ENCODE results near the gene C2CD4B. TPM values are rescaled to one million over a fixed set of nuclear protein-coding genes. Genes with fewer than 3 reads are reported as not detected.

C2CD4B gene
- total RNA-seq, 4 donors from 2014 or later = 2.5 to 8.6 (median 3.9) TPM

DNA sequence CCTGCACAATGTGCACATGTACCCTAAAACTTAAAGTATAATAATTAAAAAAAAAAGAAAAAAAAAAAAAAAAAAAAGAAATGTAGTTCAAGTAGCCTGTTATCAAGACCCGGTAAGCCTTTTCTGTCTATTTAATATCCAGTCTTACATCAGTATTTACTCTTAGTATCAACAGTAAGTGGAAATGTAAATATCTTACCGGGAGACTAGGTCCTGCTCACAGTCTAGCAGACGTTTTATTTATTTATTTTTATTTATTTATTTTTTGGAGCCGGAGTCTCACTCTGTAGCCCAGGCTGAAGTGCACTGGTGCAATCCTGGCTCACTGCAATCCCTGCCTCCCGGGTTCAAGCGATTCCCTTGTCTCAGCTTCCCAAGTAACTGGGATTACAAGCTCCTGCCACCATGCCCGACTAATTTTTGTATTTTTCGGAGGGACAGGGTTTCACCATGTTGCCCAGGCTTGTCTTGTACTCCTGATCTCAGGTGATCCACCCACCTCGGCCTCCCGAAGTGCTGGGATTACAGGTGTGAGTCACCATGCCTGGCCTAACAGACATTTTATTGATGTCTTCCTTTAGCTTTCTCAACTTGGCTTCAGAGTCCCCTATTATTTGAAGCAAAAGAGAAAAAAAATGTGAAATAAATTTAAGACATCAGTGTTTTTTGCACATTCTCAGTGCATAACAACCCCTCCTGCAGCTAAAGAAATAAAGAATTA, 19.9 kb downstream of the C2CD4B start:
- TF ChIP-seq POLR2AphosphoS5 (IDR thresholded peaks at IDR 0.05) = no peak
- TF ChIP-seq POLR2A (IDR thresholded peaks at IDR 0.05; ENCODE audit: low read depth) = no peak
- TF ChIP-seq EP300 (IDR thresholded peaks at IDR 0.05) = no peak
- TF ChIP-seq, protein P1, sequence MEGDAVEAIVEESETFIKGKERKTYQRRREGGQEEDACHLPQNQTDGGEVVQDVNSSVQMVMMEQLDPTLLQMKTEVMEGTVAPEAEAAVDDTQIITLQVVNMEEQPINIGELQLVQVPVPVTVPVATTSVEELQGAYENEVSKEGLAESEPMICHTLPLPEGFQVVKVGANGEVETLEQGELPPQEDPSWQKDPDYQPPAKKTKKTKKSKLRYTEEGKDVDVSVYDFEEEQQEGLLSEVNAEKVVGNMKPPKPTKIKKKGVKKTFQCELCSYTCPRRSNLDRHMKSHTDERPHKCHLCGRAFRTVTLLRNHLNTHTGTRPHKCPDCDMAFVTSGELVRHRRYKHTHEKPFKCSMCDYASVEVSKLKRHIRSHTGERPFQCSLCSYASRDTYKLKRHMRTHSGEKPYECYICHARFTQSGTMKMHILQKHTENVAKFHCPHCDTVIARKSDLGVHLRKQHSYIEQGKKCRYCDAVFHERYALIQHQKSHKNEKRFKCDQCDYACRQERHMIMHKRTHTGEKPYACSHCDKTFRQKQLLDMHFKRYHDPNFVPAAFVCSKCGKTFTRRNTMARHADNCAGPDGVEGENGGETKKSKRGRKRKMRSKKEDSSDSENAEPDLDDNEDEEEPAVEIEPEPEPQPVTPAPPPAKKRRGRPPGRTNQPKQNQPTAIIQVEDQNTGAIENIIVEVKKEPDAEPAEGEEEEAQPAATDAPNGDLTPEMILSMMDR (IDR thresholded peaks at IDR 0.05) = no peak
- intact Hi-C loops (cut with DNase I) = no loop called here
- Histone ChIP-seq H3K4me1 (no peaks in the 10 kb centered on the region), H3K27ac (replicated peaks in 1 of 4) (no peak overlapping the region), H3K9me3 (no peaks in the 10 kb centered on the region), H3K27me3 (no peaks in the 10 kb centered on the region), H3K4me3 (no peak overlapping the region), H3K36me3 (no peaks in the 10 kb centered on the region)
- WGBS = 81% methylated on average over 10 of the region's 10 CpGs
- peak; percentile 47 for DNase-seq (ENCODE audit: extremely low spot score)

DNA sequence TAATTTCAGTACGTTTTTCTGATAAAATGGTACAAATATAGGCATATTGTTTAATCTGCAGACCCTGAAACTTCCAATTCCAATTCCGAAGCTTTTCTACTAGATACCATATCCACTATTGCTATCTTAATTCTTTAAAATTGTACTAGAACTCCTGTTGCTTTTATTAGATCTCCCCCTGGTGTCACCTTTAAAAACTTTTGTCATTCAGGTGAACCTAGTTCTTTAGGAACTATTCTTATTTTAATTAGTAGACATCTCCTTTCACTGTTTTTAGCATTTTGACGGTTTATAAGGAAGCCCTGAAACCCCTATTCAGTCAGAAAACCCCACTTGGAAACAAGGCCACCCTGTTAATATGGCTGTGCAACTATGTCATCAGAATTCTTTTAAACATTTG, 22.3 kb downstream of the C2CD4B start:
- Histone ChIP-seq H3K36me3 (no peaks in the 10 kb centered on the region), H3K4me3 (no peak overlapping the region), H3K4me1 (no peaks in the 10 kb centered on the region), H3K27ac (replicated peaks in 1 of 4) (no peak overlapping the region), H3K27me3 (no peaks in the 10 kb centered on the region), H3K9me3 (no peaks in the 10 kb centered on the region)
- DNase-seq (ENCODE audit: extremely low spot score) = no peak
- intact Hi-C loops (cut with DNase I) = no loop called here
- 84% methylated on average over 3 of the region's 3 CpGs for WGBS
- TF ChIP-seq POLR2A (IDR thresholded peaks at IDR 0.05; ENCODE audit: low read depth) (no peak), EP300 (IDR thresholded peaks at IDR 0.05) (no peak)

DNA sequence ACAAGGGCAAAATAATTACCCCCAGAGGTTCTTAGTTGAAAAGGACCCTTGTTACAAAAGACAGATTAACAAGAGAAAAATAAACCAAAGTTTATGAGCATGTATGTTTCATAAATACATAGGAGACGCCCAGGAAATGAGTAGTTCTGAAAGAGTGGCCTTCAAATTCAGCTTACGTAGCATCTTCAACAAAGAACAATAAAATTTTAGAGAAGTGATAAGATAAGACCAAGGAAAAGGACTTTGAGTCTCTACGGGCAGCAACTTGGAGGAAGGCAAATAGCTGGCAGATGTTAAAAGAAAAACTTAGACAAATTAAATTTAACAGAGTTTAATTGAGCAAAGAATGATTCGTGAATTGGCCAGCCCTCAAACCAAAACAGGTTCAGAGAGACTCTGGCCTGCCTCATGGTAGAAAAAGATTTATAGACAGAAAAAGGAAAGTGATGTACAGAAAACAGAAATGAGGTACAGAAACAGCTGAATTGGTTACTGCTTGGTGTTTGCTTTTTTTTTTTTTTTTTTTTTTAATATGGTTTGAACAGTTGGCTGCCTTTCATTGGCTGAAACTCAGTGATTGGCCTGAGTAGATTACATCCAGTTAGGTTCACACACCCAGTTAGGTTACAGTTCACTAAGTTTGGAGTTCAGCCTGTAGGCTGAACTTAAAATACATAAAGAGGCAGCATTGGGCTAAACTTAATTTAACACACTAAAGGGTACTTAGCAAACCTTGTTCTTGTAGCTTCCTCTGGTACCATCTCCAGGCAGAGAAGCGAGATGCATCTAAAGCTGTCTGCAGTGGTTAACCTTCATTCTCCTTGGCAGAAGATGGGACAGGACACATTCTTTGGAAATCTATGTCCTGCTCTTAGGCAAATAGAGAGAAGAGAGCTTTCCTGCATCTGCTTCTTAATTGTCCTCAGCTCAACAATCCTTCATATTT, 23.2 kb downstream of the C2CD4B start:
- H3K27ac ChIP-seq (replicated peaks in 1 of 4) = no peak overlapping the region
- H3K36me3 ChIP-seq = no peaks in the 10 kb centered on the region
- no peaks in the 10 kb centered on the region for H3K4me1 ChIP-seq
- no peaks in the 10 kb centered on the region for H3K27me3 ChIP-seq
- WGBS = 71% methylated on average over 5 of the region's 5 CpGs
- H3K9me3 ChIP-seq = no peaks in the 10 kb centered on the region
- H3K4me3 ChIP-seq = no peak overlapping the region
- peak; percentile 17 for DNase-seq (ENCODE audit: extremely low spot score)
- intact Hi-C loops (cut with DNase I) = no loop called here
- TF ChIP-seq POLR2AphosphoS5 (IDR thresholded peaks at IDR 0.05) = no peak
- no peak for TF ChIP-seq POLR2A (IDR thresholded peaks at IDR 0.05; ENCODE audit: low read depth)
- TF ChIP-seq, protein P1 (IDR thresholded peaks at IDR 0.05) = no peak
- no peak for TF ChIP-seq EP300 (IDR thresholded peaks at IDR 0.05)

DNA sequence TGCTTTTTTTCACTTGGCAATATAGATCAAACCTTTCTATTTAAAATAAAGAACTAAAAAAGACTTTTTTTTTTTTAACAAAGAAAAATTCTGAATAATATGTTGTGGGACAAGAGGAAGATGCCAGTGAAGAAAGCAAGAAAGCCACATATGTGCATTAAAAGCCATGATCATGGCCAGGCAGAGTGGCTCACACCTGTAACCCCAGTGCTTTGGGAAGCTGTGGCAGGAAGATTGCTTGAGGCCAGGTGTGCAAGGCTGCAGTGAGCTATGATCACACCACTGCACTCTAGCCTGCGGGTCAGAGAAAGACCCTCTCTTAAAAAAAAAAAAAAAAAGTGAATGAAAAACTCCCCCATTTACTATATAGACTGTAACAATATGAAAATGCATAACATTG, 23.9 kb downstream of the C2CD4B start:
- Histone ChIP-seq H3K27ac (replicated peaks in 1 of 4) (no peak overlapping the region), H3K4me3 (no peak overlapping the region), H3K36me3 (no peaks in the 10 kb centered on the region), H3K9me3 (no peaks in the 10 kb centered on the region), H3K4me1 (no peaks in the 10 kb centered on the region), H3K27me3 (no peaks in the 10 kb centered on the region)
- TF ChIP-seq, protein P1 (IDR thresholded peaks at IDR 0.05) = no peak
- no peak for TF ChIP-seq POLR2A (IDR thresholded peaks at IDR 0.05; ENCODE audit: low read depth)
- no peak for TF ChIP-seq POLR2AphosphoS5 (IDR thresholded peaks at IDR 0.05)
- TF ChIP-seq EP300 (IDR thresholded peaks at IDR 0.05) = no peak
- no peak for DNase-seq (ENCODE audit: extremely low spot score)
- WGBS = 93% methylated on average over 1 of the region's 1 CpG
- intact Hi-C loops (cut with DNase I) = no loop called here

DNA sequence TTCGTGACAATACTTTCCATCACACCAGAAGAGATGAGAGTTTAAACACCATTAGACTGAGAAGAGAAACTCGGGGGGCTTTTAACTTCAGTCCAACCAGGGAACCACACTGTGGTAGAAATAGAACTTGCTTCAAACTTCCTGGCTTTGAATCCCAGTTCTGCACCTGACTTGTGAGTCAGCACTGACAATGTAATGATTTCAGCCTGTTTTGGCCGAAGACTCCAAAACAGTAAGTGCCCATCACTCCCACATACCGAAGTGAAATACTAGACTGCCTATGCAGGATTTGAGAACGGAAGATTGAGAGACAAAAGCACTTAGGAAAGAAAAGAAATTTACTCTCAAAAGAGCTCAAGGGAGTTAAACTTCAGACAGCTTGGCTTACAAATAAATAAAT, 27.0 kb downstream of the C2CD4B start:
- 70% methylated on average over 5 of the region's 5 CpGs for WGBS
- H3K4me1 ChIP-seq = no peaks in the 10 kb centered on the region
- TF ChIP-seq POLR2AphosphoS5 (IDR thresholded peaks at IDR 0.05) (no peak), EP300 (IDR thresholded peaks at IDR 0.05) (no peak), POLR2A (IDR thresholded peaks at IDR 0.05; ENCODE audit: low read depth) (no peak)
- TF ChIP-seq, protein P1 (IDR thresholded peaks at IDR 0.05) = no peak
- intact Hi-C loops (cut with DNase I) = no loop called here
- H3K4me3 ChIP-seq = no peak overlapping the region
- no peaks in the 10 kb centered on the region for H3K36me3 ChIP-seq
- peak; percentile 60 for DNase-seq (ENCODE audit: extremely low spot score)
- H3K27ac ChIP-seq (replicated peaks in 1 of 4) = no peak overlapping the region
- H3K9me3 ChIP-seq = no peaks in the 10 kb centered on the region
- H3K27me3 ChIP-seq = no peaks in the 10 kb centered on the region

Data from esophagus muscularis mucosa (tissue), 4 donors.